Right kidney (tissue), 1 donor: ENCODE results near the gene NHLRC2.

Source experiments
- DNase-seq: peaks from one replicate; pipeline ENCODE4 v3.0.0-alpha.2; 2016

NHLRC2 gene

GRCh38 chr10:113858541-113858940 lies 4.1 kb downstream of the NHLRC2 start:
- no peak for DNase-seq

GRCh38 chr10:113859261-113859660 lies 4.8 kb downstream of the NHLRC2 start:
- no peak for DNase-seq

GRCh38 chr10:113865901-113866300 lies 11.4 kb downstream of the NHLRC2 start:
- DNase-seq = no peak

GRCh38 chr10:113866551-113867394 lies 12.3 kb downstream of the NHLRC2 start:
- no peak for DNase-seq

GRCh38 chr10:113867904-113868303 lies 13.4 kb downstream of the NHLRC2 start:
- no peak for DNase-seq

GRCh38 chr10:113869789-113870188 lies 15.3 kb downstream of the NHLRC2 start:
- DNase-seq = no peak

- DNase-seq = no peak
Measured at GRCh38 chr10:113872139-113873030, 17.9 kb downstream of the NHLRC2 start.

- no peak for DNase-seq
Measured at GRCh38 chr10:113875212-113875611, 20.8 kb downstream of the NHLRC2 start.

GRCh38 chr10:113876461-113876860 lies 22.0 kb downstream of the NHLRC2 start:
- DNase-seq = no peak

GRCh38 chr10:113879691-113880090 lies 25.2 kb downstream of the NHLRC2 start:
- no peak for DNase-seq

- no peak for DNase-seq
Measured at GRCh38 chr10:113880236-113880635, 25.8 kb downstream of the NHLRC2 start.

GRCh38 chr10:113882240-113882639 lies 27.8 kb downstream of the NHLRC2 start:
- DNase-seq = no peak

- no peak for DNase-seq
Measured at GRCh38 chr10:113889911-113890310, 35.5 kb downstream of the NHLRC2 start.

GRCh38 chr10:113890769-113891168 lies 36.3 kb downstream of the NHLRC2 start:
- DNase-seq = no peak

- DNase-seq = no peak
Measured at GRCh38 chr10:113891476-113891875, 37.0 kb downstream of the NHLRC2 start.

GRCh38 chr10:113893570-113893969 lies 39.1 kb downstream of the NHLRC2 start:
- DNase-seq = no peak

GRCh38 chr10:113894581-113894980 lies 40.1 kb downstream of the NHLRC2 start:
- no peak for DNase-seq

GRCh38 chr10:113895018-113895417 lies 40.6 kb downstream of the NHLRC2 start:
- no peak for DNase-seq

GRCh38 chr10:113897693-113898618 lies 43.5 kb downstream of the NHLRC2 start:
- no peak for DNase-seq

- no peak for DNase-seq
Measured at GRCh38 chr10:113899952-113900598, 45.6 kb downstream of the NHLRC2 start.

- DNase-seq = no peak
Measured at GRCh38 chr10:113905756-113906155, 51.3 kb downstream of the NHLRC2 start.

- no peak for DNase-seq
Measured at GRCh38 chr10:113907166-113907565, 52.7 kb downstream of the NHLRC2 start.
